Lower lobe of right lung (tissue), 2 donors: ENCODE data around the gene ZNF615. TPM values are rescaled to one million over a fixed set of nuclear protein-coding genes. Genes with fewer than 3 reads are reported as not detected.
"Not testable (repeated sequence)": the region's sequence is repeated elsewhere in the genome, so short reads cannot be mapped to it uniquely, and the experiment has no call there.

Experiments
- ATAC-seq, 2 donors: fragments of 200-7000 bp; cut with Tn5 transposase; one replicate each; pipeline ENCODE4 v1.9.1; 2020 to 2022; ENCODE audit warnings: mild to moderate bottlenecking in 2 of 2, moderate library complexity in 2 of 2
- DNase-seq: peaks from one replicate; pipeline ENCODE4 v3.0.0-alpha.2; 2020
- H3K27ac ChIP-seq: fragments of 200-600 bp; one replicate; pipeline ENCODE4 v1.8.0; 2022
- H3K27me3 ChIP-seq: fragments of 200-600 bp; one replicate; pipeline ENCODE4 v1.8.0; 2022; ENCODE audit warnings: low read depth
- H3K36me3 ChIP-seq: fragments of 200-600 bp; one replicate; pipeline ENCODE4 v1.8.0; 2022; ENCODE audit warnings: mild to moderate bottlenecking
- H3K4me1 ChIP-seq: fragments of 200-600 bp; one replicate; pipeline ENCODE4 v1.8.0; 2022
- H3K4me3 ChIP-seq: fragments of 200-600 bp; one replicate; pipeline ENCODE4 v1.8.0; 2022; ENCODE audit warnings: mild to moderate bottlenecking
- H3K9me3 ChIP-seq: fragments of 200-600 bp; one replicate; pipeline ENCODE4 v1.8.0; 2022
- CTCF ChIP-seq: fragments of 200-600 bp; IDR thresholded peaks from one replicate; pipeline ENCODE4 v1.8.0; 2022; ENCODE audit warnings: antibody characterized with exemption, mild to moderate bottlenecking
- intact Hi-C: fragments of 100-400 bp; cut with DNase I; formaldehyde crosslinking; loops from one replicate; pipeline ENCODE4 v1.11.0; 2022
- total RNA-seq: library from RNA; stranded (reverse); fragmentation: NEBNext Ultra II Directional; extraction: Animal tissue kit (Norgen Biotek cat#: 25700); gene quantifications from one replicate; pipeline ENCODE4 v1.2.1, GENCODE V29; 2021
- donor health status: DM: no; HTN: yes; CAD: no; lungs with severe emphysema.

ZNF615 gene
- total RNA-seq, 1 donor from 2014 or later: 9.6 TPM

- Histone ChIP-seq H3K27ac (no peak overlapping the region), H3K4me3 (no peak overlapping the region), H3K9me3 (peaks cover 100% of the 10 kb centered on the region), H3K4me1 (no peaks in the 10 kb centered on the region), H3K36me3 (peaks cover 62% of the 10 kb centered on the region), H3K27me3 (no peaks in the 10 kb centered on the region)
- TF ChIP-seq CTCF: no peak
- no peak for DNase-seq
- ATAC-seq: no peak
- intact Hi-C loops: no loop called here
Measured at GRCh38 chr19:51971624-51972023, 36.4 kb downstream of the ZNF615 start.

- intact Hi-C loops: no loop called here
- no peak for TF ChIP-seq CTCF
- Histone ChIP-seq H3K9me3 (peaks cover 100% of the 10 kb centered on the region), H3K4me3 (no peak overlapping the region), H3K27ac (no peak overlapping the region), H3K27me3 (no peaks in the 10 kb centered on the region), H3K4me1 (no peaks in the 10 kb centered on the region), H3K36me3 (peaks cover 71% of the 10 kb centered on the region)
- no peak for ATAC-seq
- DNase-seq: no peak
Measured at GRCh38 chr19:51970718-51971117, 37.3 kb downstream of the ZNF615 start.

GRCh38 chr19:51965583-51965982 is 42.4 kb downstream of the ZNF615 start:
- Histone ChIP-seq H3K27ac (no peak overlapping the region), H3K9me3 (peaks cover 100% of the 10 kb centered on the region), H3K4me1 (no peaks in the 10 kb centered on the region), H3K27me3 (no peaks in the 10 kb centered on the region), H3K36me3 (peaks cover 45% of the 10 kb centered on the region), H3K4me3 (no peak overlapping the region)
- ATAC-seq (no peak), DNase-seq (no peak)
- no peak for TF ChIP-seq CTCF
- intact Hi-C loops: no loop called here

- H3K27ac ChIP-seq, intact Hi-C loops, ATAC-seq, H3K27me3 ChIP-seq, DNase-seq, H3K4me3 ChIP-seq, H3K4me1 ChIP-seq: not testable (repeated sequence)
- peaks cover 11% of the 10 kb centered on the region for H3K36me3 ChIP-seq
- peaks cover 90% of the 10 kb centered on the region for H3K9me3 ChIP-seq
Measured at GRCh38 chr19:51960621-51961233, 47.3 kb downstream of the ZNF615 start.

GRCh38 chr19:51959791-51960190 is 48.2 kb downstream of the ZNF615 start:
- intact Hi-C loops: no loop called here
- ATAC-seq (no peak), DNase-seq (no peak)
- Histone ChIP-seq H3K9me3 (peaks cover 88% of the 10 kb centered on the region), H3K36me3 (peaks cover 2% of the 10 kb centered on the region), H3K27ac (no peak overlapping the region), H3K4me1 (no peaks in the 10 kb centered on the region), H3K4me3 (no peak overlapping the region), H3K27me3 (no peaks in the 10 kb centered on the region)
- TF ChIP-seq CTCF: no peak

- peaks cover 83% of the 10 kb centered on the region for H3K9me3 ChIP-seq
- H3K4me1 ChIP-seq, H3K36me3 ChIP-seq, intact Hi-C loops, DNase-seq, H3K27ac ChIP-seq, H3K4me3 ChIP-seq, H3K27me3 ChIP-seq, ATAC-seq: not testable (repeated sequence)
Measured at GRCh38 chr19:51957846-51958245, 50.2 kb downstream of the ZNF615 start.
